CD14-positive monocyte (primary cell): ENCODE results near the gene CACNA1C. TPM values are rescaled to one million over a fixed set of nuclear protein-coding genes. Genes with fewer than 3 reads are reported as not detected.

Experiments
- DNase-seq, 3 donors: peaks; one replicate each; pipeline ENCODE4 v3.0.0-alpha.2; 2011 to 2022
- H2AFZ ChIP-seq: 2 replicates; pipeline ENCODE4 v1.6.0; 2012; ENCODE audit warnings: mild to moderate bottlenecking, low read depth, low read length, inconsistent platforms; ENCODE audit not compliant: insufficient read depth, poor library complexity, severe bottlenecking
- H3K27ac ChIP-seq, 2 donors: 1 replicate in 1 of 2; 2 replicates in 1 of 2; pipeline ENCODE4 v1.5.1; 2012 to 2013; ENCODE audit warnings: low read length in 2 of 2, control low read depth in 1 of 2, inconsistent platforms in 1 of 2, low read depth in 1 of 2, mild to moderate bottlenecking in 1 of 2
- H3K27me3 ChIP-seq, 2 donors: one replicate each; pipeline versions ENCODE4 v1.6.0 to v1.6.1; 2011 to 2013; ENCODE audit warnings: low read length in 2 of 2; ENCODE audit not compliant: control insufficient read depth in 2 of 2, insufficient read depth in 2 of 2
- H3K36me3 ChIP-seq, 2 donors: replicated peaks in 1 of 2; 1 replicate in 1 of 2; 2 replicates in 1 of 2; pipeline versions ENCODE4 v1.5.1 to v1.6.1; 2012 to 2013; ENCODE audit warnings: low read length in 2 of 2, control low read depth in 1 of 2, inconsistent platforms in 1 of 2, mild to moderate bottlenecking in 1 of 2; ENCODE audit not compliant: insufficient read depth in 2 of 2, control insufficient read depth in 1 of 2
- H3K4me1 ChIP-seq, 2 donors: 1 replicate in 1 of 2; 2 replicates in 1 of 2; pipeline versions ENCODE4 v1.5.1 to v1.6.1; 2012 to 2013; ENCODE audit warnings: low read length in 2 of 2, control low read depth in 1 of 2, inconsistent platforms in 1 of 2, mild to moderate bottlenecking in 1 of 2, moderate library complexity in 1 of 2; ENCODE audit not compliant: insufficient read depth in 2 of 2, control insufficient read depth in 1 of 2
- H3K4me2 ChIP-seq: replicated peaks from 2 replicates; pipeline ENCODE3; 2012; ENCODE audit warnings: low read length, moderate library complexity, mild to moderate bottlenecking; ENCODE audit not compliant: poor library complexity, severe bottlenecking; ENCODE audit errors: extremely low read depth
- H3K4me3 ChIP-seq, 3 experiments: fragments of 200-600 bp in 1 of 3; sonication (generic) in 1 of 3; replicated peaks in 1 of 3; 1 replicate in 2 of 3; 2 replicates in 1 of 3; pipeline ENCODE4 v1.5.1; 2011 to 2013; ENCODE audit warnings: low read length in 3 of 3, mild to moderate bottlenecking in 3 of 3, control low read depth in 2 of 3, low read depth in 2 of 3, inconsistent platforms in 1 of 3, moderate library complexity in 1 of 3
- H3K79me2 ChIP-seq: 2 replicates; pipeline ENCODE4 v1.6.0; 2012; ENCODE audit warnings: mild to moderate bottlenecking, control low read depth, inconsistent platforms, low read length, moderate library complexity; ENCODE audit not compliant: insufficient read depth
- H3K9ac ChIP-seq: 2 replicates; pipeline ENCODE4 v1.6.0; 2017; ENCODE audit warnings: low read length, mild to moderate bottlenecking; ENCODE audit not compliant: insufficient read depth, poor library complexity, severe bottlenecking
- H3K9me3 ChIP-seq, 2 donors: replicated peaks in 1 of 2; 1 replicate in 1 of 2; 2 replicates in 1 of 2; pipeline versions ENCODE4 v1.5.1 to v1.6.1; 2012 to 2013; ENCODE audit warnings: low read length in 2 of 2, control low read depth in 1 of 2; ENCODE audit not compliant: control insufficient read depth in 1 of 2, insufficient read depth in 1 of 2
- H4K20me1 ChIP-seq: 2 replicates; pipeline ENCODE4 v1.6.0; 2012; ENCODE audit warnings: mild to moderate bottlenecking, low read length, control low read depth, moderate library complexity; ENCODE audit not compliant: insufficient read depth
- H3K27ac Mint-ChIP-seq, 7 donors: one replicate each; pipeline ENCODE4 v1.8.0; 2020; ENCODE audit warnings: mild to moderate bottlenecking in 7 of 7, mixed read lengths in 7 of 7, moderate library complexity in 6 of 7, inconsistent platforms in 2 of 7
- H3K27me3 Mint-ChIP-seq, 3 donors: one replicate each; pipeline ENCODE4 v1.8.0; 2021 to 2022; ENCODE audit warnings: low read depth in 3 of 3, mild to moderate bottlenecking in 3 of 3, mixed read lengths in 3 of 3, moderate library complexity in 3 of 3, inconsistent platforms in 1 of 3
- H3K36me3 Mint-ChIP-seq, 2 donors: one replicate each; pipeline ENCODE4 v1.8.0; 2020; ENCODE audit warnings: mixed read lengths in 2 of 2, inconsistent platforms in 1 of 2, mild to moderate bottlenecking in 1 of 2
- H3K4me1 Mint-ChIP-seq: one replicate; pipeline ENCODE4 v1.8.0; 2020; ENCODE audit warnings: mild to moderate bottlenecking, mixed read lengths
- H3K4me3 Mint-ChIP-seq, 2 donors: one replicate each; pipeline ENCODE4 v1.8.0; 2020; ENCODE audit warnings: mild to moderate bottlenecking in 2 of 2, mixed read lengths in 2 of 2, moderate library complexity in 1 of 2
- H3K9me3 Mint-ChIP-seq, 7 donors: one replicate each; pipeline ENCODE4 v1.8.0; 2020 to 2022; ENCODE audit warnings: mixed read lengths in 7 of 7, mild to moderate bottlenecking in 6 of 7, moderate library complexity in 6 of 7, inconsistent platforms in 2 of 7
- WGBS: methylation state at CpG from one replicate; pipeline ENCODE4 v1.1.5; 2013; ENCODE audit warnings: missing lambda C conversion rate; ENCODE audit not compliant: insufficient coverage; 5-methylcytosine and 5-hydroxymethylcytosine counted together
- intact Hi-C, 2 donors: fragments of 100-400 bp; cut with micrococcal nuclease; formaldehyde crosslinking; loops; one replicate each; pipeline versions ENCODE4 v1.15.0 to v1.15.1; 2023
- polyA plus RNA-seq, 3 donors: library from polyadenylated mRNA; depleted of rRNA in 1 of 3; unstranded in 2 of 3; stranded (reverse) in 1 of 3; fragments of 300-500 nt in 2 of 3; fragments of >200 nt in 1 of 3; fragmentation: Illumina TruSeq in 2 of 3; gene quantifications; 1 replicate in 2 of 3; 2 replicates in 1 of 3; pipeline ENCODE4 v1.2.3, GENCODE V29; 2012 to 2021
- TF ChIP-seq, protein P1 (sequence below): fragments of 200-600 bp; IDR thresholded peaks from one replicate; pipeline ENCODE4 v1.8.0; 2022; ENCODE audit warnings: antibody characterized with exemption, mild to moderate bottlenecking

Gene CACNA1C
- polyA plus RNA-seq, 3 donors = not detected

DNA sequence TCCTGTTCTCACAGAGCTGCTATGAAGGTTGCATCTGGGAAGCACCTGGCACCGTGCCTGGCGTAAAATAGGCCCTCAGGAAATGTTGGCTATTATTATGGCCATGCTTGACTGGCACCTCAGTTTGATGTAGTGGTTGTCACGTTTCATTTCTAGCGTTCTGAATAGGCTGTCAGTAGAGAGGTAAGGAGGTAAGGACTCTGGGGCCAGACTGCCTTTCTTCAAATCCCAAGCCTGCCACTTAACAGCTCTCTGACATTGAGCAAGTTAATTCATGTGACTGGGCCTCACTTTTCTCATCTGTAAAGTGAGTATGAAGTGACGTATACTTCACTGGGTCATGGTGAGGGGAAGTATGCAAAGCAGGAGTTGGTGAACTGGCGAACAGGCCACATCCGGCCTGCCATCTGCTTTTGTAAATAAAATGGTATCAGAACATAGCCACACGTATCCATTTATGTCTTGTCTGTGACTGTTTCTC lies 196.2 kb downstream of the CACNA1C start:
- no peak overlapping the region for H3K27ac Mint-ChIP-seq
- DNase-seq = no peak
- no peaks in the 10 kb centered on the region for H3K4me1 ChIP-seq

DNA sequence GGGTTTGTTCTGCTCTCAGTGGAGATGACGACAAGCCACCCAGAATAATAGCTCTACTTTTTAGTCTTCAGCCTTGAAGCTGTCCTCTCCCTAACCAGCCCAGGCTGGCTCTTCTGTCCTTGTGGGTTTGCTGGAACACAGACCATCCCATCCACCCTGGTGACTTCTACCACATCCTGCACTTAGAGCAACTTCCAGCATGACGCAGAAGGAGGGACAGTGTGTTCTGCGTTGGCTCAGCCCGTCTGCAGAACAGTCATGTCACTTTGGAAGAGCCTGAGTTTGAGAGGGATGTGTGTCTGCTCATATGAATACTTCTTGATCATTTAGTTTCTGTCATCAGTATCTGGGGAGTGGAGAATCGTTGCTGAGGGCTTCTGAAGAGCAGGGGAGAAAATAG lies 198.0 kb downstream of the CACNA1C start:
- Mint-ChIP-seq H3K27ac (peak overlapping the region in 1 of 7 donors; percentile 42), H3K36me3 (no peaks in the 10 kb centered on the region), H3K9me3 (peaks cover 2 to 11% (median 2%) of the 10 kb centered on the region in 7 donors), H3K4me1 (peaks cover 10% of the 10 kb centered on the region), H3K4me3 (no peak overlapping the region), H3K27me3 (peaks cover 0 to 5% (median 4%) of the 10 kb centered on the region in 3 donors)
- no peak overlapping the region for H3K4me2 ChIP-seq
- H3K36me3 ChIP-seq = no peaks in the 10 kb centered on the region
- H3K27ac ChIP-seq = no peak overlapping the region
- no peaks in the 10 kb centered on the region for H4K20me1 ChIP-seq
- H3K4me3 ChIP-seq = no peak overlapping the region
- H3K9ac ChIP-seq = no peak overlapping the region
- H3K4me1 ChIP-seq = no peaks in the 10 kb centered on the region
- H3K9me3 ChIP-seq = peaks cover 2 to 3% of the 10 kb centered on the region in 2 donors
- no peak overlapping the region for H2AFZ ChIP-seq
- DNase-seq = no peak
- intact Hi-C loops = no loop called here
- TF ChIP-seq, protein P1, sequence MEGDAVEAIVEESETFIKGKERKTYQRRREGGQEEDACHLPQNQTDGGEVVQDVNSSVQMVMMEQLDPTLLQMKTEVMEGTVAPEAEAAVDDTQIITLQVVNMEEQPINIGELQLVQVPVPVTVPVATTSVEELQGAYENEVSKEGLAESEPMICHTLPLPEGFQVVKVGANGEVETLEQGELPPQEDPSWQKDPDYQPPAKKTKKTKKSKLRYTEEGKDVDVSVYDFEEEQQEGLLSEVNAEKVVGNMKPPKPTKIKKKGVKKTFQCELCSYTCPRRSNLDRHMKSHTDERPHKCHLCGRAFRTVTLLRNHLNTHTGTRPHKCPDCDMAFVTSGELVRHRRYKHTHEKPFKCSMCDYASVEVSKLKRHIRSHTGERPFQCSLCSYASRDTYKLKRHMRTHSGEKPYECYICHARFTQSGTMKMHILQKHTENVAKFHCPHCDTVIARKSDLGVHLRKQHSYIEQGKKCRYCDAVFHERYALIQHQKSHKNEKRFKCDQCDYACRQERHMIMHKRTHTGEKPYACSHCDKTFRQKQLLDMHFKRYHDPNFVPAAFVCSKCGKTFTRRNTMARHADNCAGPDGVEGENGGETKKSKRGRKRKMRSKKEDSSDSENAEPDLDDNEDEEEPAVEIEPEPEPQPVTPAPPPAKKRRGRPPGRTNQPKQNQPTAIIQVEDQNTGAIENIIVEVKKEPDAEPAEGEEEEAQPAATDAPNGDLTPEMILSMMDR = no peak
- no peaks in the 10 kb centered on the region for H3K27me3 ChIP-seq
- H3K79me2 ChIP-seq = no peaks in the 10 kb centered on the region
- WGBS = 56% methylated on average over 4 of the region's 5 CpGs

More for the DNA sequence above, 196.2 kb downstream of the CACNA1C start:
- Histone ChIP-seq H2AFZ (no peak overlapping the region), H3K4me3 (no peak overlapping the region), H4K20me1 (no peaks in the 10 kb centered on the region), H3K9ac (no peak overlapping the region), H3K4me2 (no peak overlapping the region), H3K36me3 (no peaks in the 10 kb centered on the region), H3K9me3 (no peaks in the 10 kb centered on the region), H3K27me3 (no peaks in the 10 kb centered on the region), H3K27ac (no peak overlapping the region), H3K79me2 (no peaks in the 10 kb centered on the region)
- Mint-ChIP-seq H3K4me1 (peaks cover 10% of the 10 kb centered on the region), H3K36me3 (no peaks in the 10 kb centered on the region), H3K9me3 (peaks cover 0 to 2% (median 0%) of the 10 kb centered on the region in 7 donors), H3K27me3 (peaks cover 0 to 5% (median 2%) of the 10 kb centered on the region in 3 donors), H3K4me3 (no peak overlapping the region)
- intact Hi-C loops = no loop called here
- TF ChIP-seq, protein P1 = no peak
- 92% methylated on average over 4 of the region's 8 CpGs for WGBS
